Breast epithelium (tissue), 4 donors: ENCODE results near the gene YAP1. TPM values are rescaled to one million over a fixed set of nuclear protein-coding genes. Genes with fewer than 3 reads are reported as not detected.

ENCODE experiments used
- DNase-seq, 2 donors: peaks; one replicate each; pipeline ENCODE4 v3.0.0-alpha.2; 2019; ENCODE audit warnings: low spot score in 2 of 2
- H3K27ac ChIP-seq, 2 donors: fragments of 200-600 bp; sonication (generic) in 1 of 2; one replicate each; pipeline ENCODE4 v1.5.1; 2016 to 2019; ENCODE audit warnings: mild to moderate bottlenecking in 1 of 2
- H3K27me3 ChIP-seq, 2 donors: fragments of 200-600 bp; sonication (generic) in 1 of 2; one replicate each; pipeline versions ENCODE4 v1.5.1 to v1.6.0; 2017 to 2019; ENCODE audit warnings: control low read depth in 1 of 2, mild to moderate bottlenecking in 1 of 2
- H3K36me3 ChIP-seq: fragments of 200-600 bp; one replicate; pipeline ENCODE4 v1.5.1; 2019
- H3K4me1 ChIP-seq, 2 donors: fragments of 200-600 bp; sonication (generic); one replicate each; pipeline ENCODE4 v1.5.1; 2016 to 2019; ENCODE audit warnings: control low read depth in 1 of 2
- H3K4me3 ChIP-seq, 3 donors: fragments of 200-600 bp; sonication (generic); 1 replicate in 2 of 3; 2 replicates in 1 of 3; pipeline ENCODE4 v1.5.1; 2016 to 2019; ENCODE audit warnings: mild to moderate bottlenecking in 3 of 3, moderate library complexity in 2 of 3
- H3K9me3 ChIP-seq, 2 donors: fragments of 200-600 bp; sonication (generic) in 1 of 2; one replicate each; pipeline ENCODE4 v1.5.1; 2016 to 2019; ENCODE audit warnings: control low read depth in 1 of 2
- POLR2A ChIP-seq: fragments of 450-650 bp; IDR thresholded peaks from one replicate; pipeline ENCODE4 v1.6.1; 2016; ENCODE audit warnings: antibody characterized with exemption, mild to moderate bottlenecking, moderate library complexity
- POLR2AphosphoS5 ChIP-seq, 3 donors: sonication (generic); formaldehyde crosslinking; IDR thresholded peaks; one replicate each; pipeline ENCODE4 v1.6.1; 2017; ENCODE audit warnings: antibody characterized with exemption in 3 of 3
- intact Hi-C: fragments of 100-400 bp; cut with DNase I; formaldehyde crosslinking; loops from one replicate; pipeline ENCODE4 v1.15.1; 2023; ENCODE audit warnings: low total_unique reads
- total RNA-seq, 3 donors: library from RNA; depleted of rRNA; stranded (reverse); fragments of >200 nt; gene quantifications; one replicate each; pipeline ENCODE4 v1.1.0, GENCODE V29; 2016
- TF ChIP-seq, protein P1 (sequence below), 3 donors: fragments of 450-650 bp; IDR thresholded peaks; one replicate each; pipeline ENCODE4 v1.5.1; 2016 to 2017; ENCODE audit warnings: antibody characterized with exemption in 3 of 3, mild to moderate bottlenecking in 3 of 3, moderate library complexity in 3 of 3

YAP1 gene
- total RNA-seq, 3 donors from 2014 or later, result 179 to 215 (median 184) TPM

DNA sequence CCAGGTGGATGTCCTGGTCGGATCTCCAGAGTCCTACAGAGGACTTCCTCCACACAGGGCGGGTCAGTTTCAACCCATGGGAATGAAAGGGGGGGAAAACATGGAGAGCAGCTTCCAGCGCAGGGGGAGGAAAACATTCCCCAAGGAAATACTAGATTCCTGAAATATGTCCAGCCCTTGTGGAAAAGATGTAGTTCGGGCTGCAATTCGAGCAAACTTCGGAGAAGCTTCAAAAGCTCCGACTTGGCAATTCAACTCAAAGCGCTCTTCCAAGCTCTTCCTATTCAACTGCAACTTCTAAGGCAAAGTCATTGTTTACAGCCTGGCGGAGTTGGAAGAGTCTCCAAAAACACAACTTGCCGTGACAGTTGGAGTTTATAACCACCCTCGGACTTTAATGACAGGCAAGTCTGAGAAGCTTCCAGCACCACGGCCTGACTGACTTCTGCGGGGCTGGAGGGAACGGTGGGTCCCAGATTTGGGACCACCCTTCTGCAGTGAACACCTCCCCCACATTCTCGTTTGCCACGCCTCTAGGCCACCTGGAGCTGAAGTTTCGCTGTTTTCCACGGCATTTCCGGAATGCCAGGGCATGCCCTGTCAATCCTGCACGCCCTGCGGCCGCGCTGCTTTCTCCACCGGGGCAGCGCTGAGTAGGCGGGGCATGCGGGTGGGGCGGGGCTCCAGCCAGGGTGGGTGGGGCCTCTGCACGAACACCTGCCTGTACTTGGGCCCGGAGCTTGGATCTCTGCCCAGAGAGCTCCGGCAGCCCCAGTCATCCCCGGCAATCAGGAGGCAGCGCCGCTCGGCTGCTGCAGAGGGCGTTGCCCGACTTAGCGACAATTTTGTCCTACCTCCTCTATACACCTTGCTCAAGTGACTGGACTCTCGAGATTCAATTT, 158.1 kb downstream of the YAP1 start:
- DNase-seq, result peak; percentile 94 to 95
- intact Hi-C loops, result no loop called here
- peak overlapping the region; percentile 74 to 83 for H3K27ac ChIP-seq
- peak; percentile 45 to 54 (median 46) for TF ChIP-seq POLR2AphosphoS5 (IDR thresholded peaks at IDR 0.05)
- TF ChIP-seq POLR2A, result no peak
- TF ChIP-seq, protein P1, sequence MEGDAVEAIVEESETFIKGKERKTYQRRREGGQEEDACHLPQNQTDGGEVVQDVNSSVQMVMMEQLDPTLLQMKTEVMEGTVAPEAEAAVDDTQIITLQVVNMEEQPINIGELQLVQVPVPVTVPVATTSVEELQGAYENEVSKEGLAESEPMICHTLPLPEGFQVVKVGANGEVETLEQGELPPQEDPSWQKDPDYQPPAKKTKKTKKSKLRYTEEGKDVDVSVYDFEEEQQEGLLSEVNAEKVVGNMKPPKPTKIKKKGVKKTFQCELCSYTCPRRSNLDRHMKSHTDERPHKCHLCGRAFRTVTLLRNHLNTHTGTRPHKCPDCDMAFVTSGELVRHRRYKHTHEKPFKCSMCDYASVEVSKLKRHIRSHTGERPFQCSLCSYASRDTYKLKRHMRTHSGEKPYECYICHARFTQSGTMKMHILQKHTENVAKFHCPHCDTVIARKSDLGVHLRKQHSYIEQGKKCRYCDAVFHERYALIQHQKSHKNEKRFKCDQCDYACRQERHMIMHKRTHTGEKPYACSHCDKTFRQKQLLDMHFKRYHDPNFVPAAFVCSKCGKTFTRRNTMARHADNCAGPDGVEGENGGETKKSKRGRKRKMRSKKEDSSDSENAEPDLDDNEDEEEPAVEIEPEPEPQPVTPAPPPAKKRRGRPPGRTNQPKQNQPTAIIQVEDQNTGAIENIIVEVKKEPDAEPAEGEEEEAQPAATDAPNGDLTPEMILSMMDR (IDR thresholded peaks at IDR 0.05), result peak in 1 of 3 donors; percentile 56
- no peaks in the 10 kb centered on the region for H3K27me3 ChIP-seq
- no peaks in the 10 kb centered on the region for H3K4me1 ChIP-seq
- H3K9me3 ChIP-seq, result no peaks in the 10 kb centered on the region
- H3K4me3 ChIP-seq, result peak overlapping the region; percentile 37 to 69 (median 50)
- no peaks in the 10 kb centered on the region for H3K36me3 ChIP-seq

DNA sequence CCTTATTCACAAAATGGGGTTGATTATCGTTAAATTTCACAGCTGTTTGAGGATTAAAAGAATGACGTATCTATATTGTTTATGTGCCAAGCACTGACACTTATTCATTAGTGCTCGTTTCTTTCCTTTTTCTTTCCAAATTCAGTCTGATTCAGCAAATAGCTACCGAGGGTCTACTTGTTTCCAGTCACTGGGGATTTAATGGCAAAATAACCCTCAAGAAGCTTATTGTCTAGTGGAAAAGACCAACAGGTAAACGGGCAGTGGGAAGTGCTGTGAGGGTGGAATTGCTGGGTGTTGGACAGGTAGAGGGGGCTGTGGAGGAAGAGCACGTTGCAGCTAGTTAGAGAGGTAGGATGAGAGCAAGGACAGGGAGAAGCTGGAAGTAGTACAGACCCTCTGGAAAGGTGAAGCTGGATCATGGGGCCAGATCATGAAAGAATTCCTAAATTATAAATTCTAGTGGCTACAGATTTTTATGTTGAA, 158.8 kb downstream of the YAP1 start:
- Histone ChIP-seq H3K4me3 (peak overlapping the region; percentile 37 to 69 (median 50)), H3K27ac (peak overlapping the region; percentile 74 to 83), H3K9me3 (no peaks in the 10 kb centered on the region), H3K27me3 (no peaks in the 10 kb centered on the region), H3K4me1 (no peaks in the 10 kb centered on the region), H3K36me3 (no peaks in the 10 kb centered on the region)
- DNase-seq, result no peak
- intact Hi-C loops, result no loop called here
- no peak for TF ChIP-seq POLR2AphosphoS5 (IDR thresholded peaks at IDR 0.05)
- no peak for TF ChIP-seq POLR2A
- TF ChIP-seq, protein P1 (IDR thresholded peaks at IDR 0.05), result no peak

DNA sequence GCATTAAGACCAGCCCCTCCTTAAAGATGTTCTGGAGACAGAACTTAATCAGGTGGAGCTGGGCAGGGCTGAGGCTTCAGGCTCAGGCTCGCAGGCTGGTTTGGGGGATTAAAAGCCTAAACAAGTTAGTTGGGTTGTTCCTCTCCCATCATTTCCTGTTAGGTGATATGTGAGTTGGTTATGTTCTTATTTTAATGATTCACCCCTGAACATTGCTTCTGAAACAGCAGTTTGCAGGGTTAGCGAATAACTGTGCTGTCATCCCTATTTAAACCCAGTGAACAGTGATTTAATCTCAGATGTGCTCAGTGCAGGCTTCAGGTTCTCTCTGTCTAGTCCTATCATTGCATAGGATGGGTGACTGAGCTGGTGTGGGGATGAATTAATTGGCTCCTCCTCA, 159.7 kb downstream of the YAP1 start:
- H3K4me1 ChIP-seq, result no peaks in the 10 kb centered on the region
- H3K36me3 ChIP-seq, result no peaks in the 10 kb centered on the region
- TF ChIP-seq, protein P1 (IDR thresholded peaks at IDR 0.05), result no peak
- TF ChIP-seq POLR2AphosphoS5 (IDR thresholded peaks at IDR 0.05) (no peak), POLR2A (no peak)
- no peaks in the 10 kb centered on the region for H3K27me3 ChIP-seq
- intact Hi-C loops, result no loop called here
- no peaks in the 10 kb centered on the region for H3K9me3 ChIP-seq
- DNase-seq, result no peak
- no peak overlapping the region for H3K27ac ChIP-seq
- H3K4me3 ChIP-seq, result no peak overlapping the region

DNA sequence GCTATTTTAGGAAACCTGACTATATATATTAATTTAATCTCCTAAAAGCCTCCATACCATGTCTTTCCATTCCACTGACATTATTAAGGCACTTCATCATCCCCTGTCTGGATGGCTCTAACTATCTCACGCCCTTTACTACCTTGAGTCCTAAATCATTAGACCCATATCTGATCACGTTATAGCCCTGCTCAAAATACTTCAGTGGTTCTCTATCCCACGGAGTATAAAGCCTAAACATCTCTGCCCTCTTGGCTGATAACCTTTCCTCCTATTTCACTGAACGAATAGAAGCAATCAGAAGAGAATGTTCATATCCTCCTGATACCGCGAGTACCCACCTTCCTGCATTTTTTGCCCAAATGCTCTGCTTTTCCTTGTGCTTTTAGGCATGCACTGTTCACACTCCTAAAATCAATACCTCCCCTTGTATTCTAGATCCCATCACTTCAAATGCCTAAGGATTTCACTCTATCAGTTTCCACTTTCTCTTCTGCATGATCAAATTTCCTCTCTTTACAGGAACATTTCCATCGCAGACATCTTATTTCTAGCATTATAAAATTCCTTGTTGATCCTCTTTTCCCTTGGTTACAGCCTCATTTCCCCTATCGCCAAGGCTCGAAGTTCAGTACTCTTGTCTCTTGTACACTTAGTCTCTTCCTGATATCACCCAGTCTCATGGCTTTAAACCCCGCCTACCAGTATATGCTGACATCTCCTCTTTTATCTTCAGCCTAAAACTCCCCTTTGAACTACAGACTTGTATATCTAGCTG, 162.0 kb downstream of the YAP1 start:
- intact Hi-C loops, result no loop called here
- H3K4me1 ChIP-seq, result no peaks in the 10 kb centered on the region
- no peak for TF ChIP-seq POLR2AphosphoS5 (IDR thresholded peaks at IDR 0.05)
- TF ChIP-seq POLR2A, result no peak
- H3K9me3 ChIP-seq, result no peaks in the 10 kb centered on the region
- no peak for DNase-seq
- H3K36me3 ChIP-seq, result no peaks in the 10 kb centered on the region
- H3K4me3 ChIP-seq, result no peak overlapping the region
- H3K27ac ChIP-seq, result no peak overlapping the region
- no peaks in the 10 kb centered on the region for H3K27me3 ChIP-seq

DNA sequence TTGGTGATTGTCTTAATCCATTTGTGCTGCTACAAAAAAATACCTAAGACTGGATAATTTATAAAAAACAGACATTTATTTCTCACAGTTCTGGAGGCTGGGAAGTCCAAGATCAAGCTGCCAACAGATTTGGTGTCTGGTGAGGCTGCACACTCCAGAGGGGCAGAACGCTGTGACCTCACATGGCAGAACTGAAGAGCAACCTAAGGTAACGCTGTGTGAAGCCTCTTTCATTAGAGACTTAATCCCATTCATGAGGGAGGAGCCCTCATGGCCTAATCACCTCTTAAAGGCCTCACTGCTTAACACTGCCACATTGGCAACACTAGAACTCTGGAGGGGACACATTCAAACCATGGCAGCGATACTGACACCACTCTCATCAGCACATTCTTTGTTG, 164.4 kb downstream of the YAP1 start:
- no peak overlapping the region for H3K4me3 ChIP-seq
- no peaks in the 10 kb centered on the region for H3K9me3 ChIP-seq
- no peaks in the 10 kb centered on the region for H3K27me3 ChIP-seq
- no peak overlapping the region for H3K27ac ChIP-seq
- H3K36me3 ChIP-seq, result no peaks in the 10 kb centered on the region
- no peak for TF ChIP-seq POLR2AphosphoS5 (IDR thresholded peaks at IDR 0.05)
- TF ChIP-seq, protein P1 (IDR thresholded peaks at IDR 0.05), result no peak
- TF ChIP-seq POLR2A, result no peak
- DNase-seq, result no peak
- H3K4me1 ChIP-seq, result no peaks in the 10 kb centered on the region
- intact Hi-C loops, result no loop called here
